Loucy (cell line): ENCODE results near the gene PPIL1.

Experiments used
- H2AFZ ChIP-seq: fragments of 200-600 bp; sonication (generic); 2 replicates; pipeline ENCODE4 v1.6.0; 2016; ENCODE audit warnings: antibody characterized with exemption, mild to moderate bottlenecking, low read length, moderate library complexity
- H3F3A ChIP-seq: fragments of 200-600 bp; 2 replicates; pipeline ENCODE4 v1.6.0; 2016; ENCODE audit warnings: antibody characterized with exemption, low read depth, mild to moderate bottlenecking
- H3K27me3 ChIP-seq: fragments of 200-600 bp; sonication (generic); 2 replicates; pipeline ENCODE4 v1.6.1; 2014; ENCODE audit warnings: low read length, mild to moderate bottlenecking; ENCODE audit not compliant: insufficient read depth, poor library complexity, severe bottlenecking
- H3K36me3 ChIP-seq: fragments of 200-600 bp; sonication (generic); 2 replicates; pipeline ENCODE4 v1.6.1; 2016; ENCODE audit warnings: low read length; ENCODE audit not compliant: insufficient read depth
- H3K4me1 ChIP-seq: fragments of 200-600 bp; sonication (generic); 2 replicates; pipeline ENCODE4 v1.5.1; 2014; ENCODE audit warnings: low read length, mild to moderate bottlenecking; ENCODE audit not compliant: insufficient read depth, poor library complexity, severe bottlenecking
- H3K4me2 ChIP-seq: fragments of 200-600 bp; sonication (generic); 2 replicates; pipeline ENCODE4 v1.6.0; 2014; ENCODE audit warnings: antibody characterized with exemption, low read length, low read depth, mild to moderate bottlenecking; ENCODE audit not compliant: poor library complexity, severe bottlenecking
- H3K4me3 ChIP-seq: fragments of 200-600 bp; sonication (generic); 2 replicates; pipeline ENCODE4 v1.5.1; 2014; ENCODE audit warnings: low read length, mild to moderate bottlenecking, mixed read lengths; ENCODE audit not compliant: poor library complexity, severe bottlenecking
- H3K79me2 ChIP-seq: fragments of 200-600 bp; sonication (generic); 2 replicates; pipeline ENCODE4 v1.6.1; 2014; ENCODE audit warnings: low read length; ENCODE audit not compliant: insufficient read depth
- H3K9ac ChIP-seq: fragments of 200-600 bp; sonication (generic); 2 replicates; pipeline ENCODE4 v1.6.0; 2014; ENCODE audit warnings: mild to moderate bottlenecking, low read depth, low read length, moderate library complexity; ENCODE audit not compliant: poor library complexity, severe bottlenecking
- H3K9me2 ChIP-seq: fragments of 200-600 bp; sonication (generic); replicated peaks from 2 replicates; pipeline ENCODE4 v1.6.1; 2016; ENCODE audit warnings: low read depth, low read length, mixed read lengths
- H3K9me3 ChIP-seq: fragments of 200-600 bp; sonication (generic); 2 replicates; pipeline ENCODE4 v1.6.1; 2014; ENCODE audit warnings: mild to moderate bottlenecking, antibody characterized with exemption, low read length, low read depth; ENCODE audit not compliant: insufficient read depth
- H4K20me1 ChIP-seq: fragments of 200-600 bp; sonication (generic); 2 replicates; pipeline ENCODE4 v1.6.0; 2014; ENCODE audit warnings: antibody characterized with exemption, low read length, mild to moderate bottlenecking; ENCODE audit not compliant: insufficient read depth, poor library complexity, severe bottlenecking
- EZH2phosphoT487 ChIP-seq: fragments of 200-600 bp; IDR thresholded peaks from 2 replicates; pipeline ENCODE4 v1.6.1; 2018; ENCODE audit warnings: antibody characterized with exemption, mild to moderate bottlenecking, moderate library complexity, borderline replicate concordance
- TF ChIP-seq, protein P1 (sequence below): fragments of 200-600 bp; sonication (generic); conservative IDR thresholded peaks from 2 replicates; pipeline ENCODE4 v1.5.1; 2014; ENCODE audit warnings: mild to moderate bottlenecking, antibody characterized with exemption, low read length

The PPIL1 gene

GRCh38 chr6:36829919-36830544, 44.6 kb downstream of the PPIL1 start:
- Histone ChIP-seq H3K9me2 (no peaks in the 10 kb centered on the region), H4K20me1 (no peaks in the 10 kb centered on the region), H3F3A (no peaks in the 10 kb centered on the region), H2AFZ (no peak overlapping the region), H3K9me3 (no peaks in the 10 kb centered on the region), H3K36me3 (no peaks in the 10 kb centered on the region), H3K4me3 (no peak overlapping the region), H3K79me2 (no peaks in the 10 kb centered on the region), H3K4me1 (no peaks in the 10 kb centered on the region), H3K4me2 (no peak overlapping the region), H3K9ac (no peak overlapping the region), H3K27me3 (no peaks in the 10 kb centered on the region)
- TF ChIP-seq EZH2phosphoT487: no peak
- TF ChIP-seq, protein P1, sequence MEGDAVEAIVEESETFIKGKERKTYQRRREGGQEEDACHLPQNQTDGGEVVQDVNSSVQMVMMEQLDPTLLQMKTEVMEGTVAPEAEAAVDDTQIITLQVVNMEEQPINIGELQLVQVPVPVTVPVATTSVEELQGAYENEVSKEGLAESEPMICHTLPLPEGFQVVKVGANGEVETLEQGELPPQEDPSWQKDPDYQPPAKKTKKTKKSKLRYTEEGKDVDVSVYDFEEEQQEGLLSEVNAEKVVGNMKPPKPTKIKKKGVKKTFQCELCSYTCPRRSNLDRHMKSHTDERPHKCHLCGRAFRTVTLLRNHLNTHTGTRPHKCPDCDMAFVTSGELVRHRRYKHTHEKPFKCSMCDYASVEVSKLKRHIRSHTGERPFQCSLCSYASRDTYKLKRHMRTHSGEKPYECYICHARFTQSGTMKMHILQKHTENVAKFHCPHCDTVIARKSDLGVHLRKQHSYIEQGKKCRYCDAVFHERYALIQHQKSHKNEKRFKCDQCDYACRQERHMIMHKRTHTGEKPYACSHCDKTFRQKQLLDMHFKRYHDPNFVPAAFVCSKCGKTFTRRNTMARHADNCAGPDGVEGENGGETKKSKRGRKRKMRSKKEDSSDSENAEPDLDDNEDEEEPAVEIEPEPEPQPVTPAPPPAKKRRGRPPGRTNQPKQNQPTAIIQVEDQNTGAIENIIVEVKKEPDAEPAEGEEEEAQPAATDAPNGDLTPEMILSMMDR: no peak

DNA sequence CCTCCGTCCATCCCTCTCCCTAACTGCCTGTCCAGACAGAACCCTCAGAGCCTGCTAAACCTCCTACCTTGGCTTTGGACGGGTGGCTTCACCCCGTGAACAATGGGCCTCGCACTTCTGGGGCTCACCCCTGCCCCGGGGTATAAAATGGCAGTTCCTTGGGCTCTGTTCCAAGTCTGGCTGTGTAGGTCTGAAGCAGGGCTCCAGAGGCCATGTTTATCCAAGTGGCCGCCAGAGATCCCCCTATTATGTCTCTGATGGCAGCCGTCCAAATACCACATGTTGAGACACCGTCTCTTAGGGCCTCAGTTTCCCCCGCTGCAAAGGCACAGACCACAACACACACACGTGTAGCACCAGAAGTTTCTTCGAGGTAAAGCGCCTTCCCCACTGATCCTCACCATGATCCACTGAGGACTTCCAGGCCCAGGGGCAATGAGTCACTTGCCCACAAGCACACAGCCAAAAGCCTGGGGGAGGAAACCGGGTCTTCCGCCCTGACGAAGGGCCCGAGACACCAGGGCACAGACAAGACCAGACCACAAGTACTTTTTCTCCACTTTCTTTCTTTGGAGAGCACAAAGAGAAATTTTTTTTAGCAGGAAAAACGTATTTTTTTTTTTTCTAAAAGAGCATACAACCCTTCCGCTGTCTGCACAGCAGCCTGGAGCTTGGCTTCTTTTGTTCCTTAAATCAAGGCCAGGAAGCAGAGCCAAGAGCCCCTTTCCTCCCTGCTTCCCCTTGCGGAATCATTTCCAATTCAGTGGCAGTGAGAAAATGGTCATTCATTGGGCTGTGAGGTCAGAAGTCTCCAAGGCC, 47.1 kb downstream of the PPIL1 start:
- TF ChIP-seq EZH2phosphoT487: no peak
- TF ChIP-seq, protein P1: no peak
- H3K9me3 ChIP-seq: no peaks in the 10 kb centered on the region
- H3K27me3 ChIP-seq: no peaks in the 10 kb centered on the region
- no peaks in the 10 kb centered on the region for H3K4me1 ChIP-seq
- H3K4me3 ChIP-seq: no peak overlapping the region
- no peak overlapping the region for H3K4me2 ChIP-seq
- H3K9me2 ChIP-seq: no peaks in the 10 kb centered on the region
- H3K9ac ChIP-seq: no peak overlapping the region
- no peaks in the 10 kb centered on the region for H3K36me3 ChIP-seq
- H3K79me2 ChIP-seq: no peaks in the 10 kb centered on the region
- no peaks in the 10 kb centered on the region for H4K20me1 ChIP-seq
- no peaks in the 10 kb centered on the region for H3F3A ChIP-seq
- no peak overlapping the region for H2AFZ ChIP-seq

GRCh38 chr6:36826520-36827227, 47.9 kb downstream of the PPIL1 start:
- Histone ChIP-seq H3K79me2 (no peaks in the 10 kb centered on the region), H3K4me3 (no peak overlapping the region), H3K36me3 (no peaks in the 10 kb centered on the region), H3K9me3 (no peaks in the 10 kb centered on the region), H3K27me3 (no peaks in the 10 kb centered on the region), H2AFZ (no peak overlapping the region), H3F3A (no peaks in the 10 kb centered on the region), H4K20me1 (no peaks in the 10 kb centered on the region), H3K4me2 (no peak overlapping the region), H3K9ac (no peak overlapping the region), H3K9me2 (no peaks in the 10 kb centered on the region), H3K4me1 (no peaks in the 10 kb centered on the region)
- TF ChIP-seq EZH2phosphoT487: no peak
- TF ChIP-seq, protein P1: no peak
